Suprapubic skin (tissue), 4 donors: ENCODE data around the gene DAAM1.

ENCODE experiments used
- EP300 ChIP-seq: sonication (generic); formaldehyde crosslinking; IDR thresholded peaks from one replicate; pipeline ENCODE4 v1.6.1; 2017; ENCODE audit warnings: antibody characterized with exemption
- POLR2A ChIP-seq, 2 donors: fragments of 450-650 bp; IDR thresholded peaks; one replicate each; pipeline ENCODE4 v1.6.1; 2017; ENCODE audit warnings: antibody characterized with exemption in 2 of 2, mild to moderate bottlenecking in 2 of 2, moderate library complexity in 2 of 2
- POLR2AphosphoS5 ChIP-seq, 3 donors: sonication (generic); formaldehyde crosslinking; IDR thresholded peaks; one replicate each; pipeline ENCODE4 v1.6.1; 2017; ENCODE audit warnings: antibody characterized with exemption in 3 of 3
- TF ChIP-seq, protein P1 (sequence below), 2 donors: fragments of 200-600 bp in 1 of 2; fragments of 450-650 bp in 1 of 2; sonication (generic) in 1 of 2; IDR thresholded peaks; one replicate each; pipeline ENCODE4 v1.5.1; 2016 to 2019; ENCODE audit warnings: antibody characterized with exemption in 2 of 2, mild to moderate bottlenecking in 1 of 2, moderate library complexity in 1 of 2

DNA sequence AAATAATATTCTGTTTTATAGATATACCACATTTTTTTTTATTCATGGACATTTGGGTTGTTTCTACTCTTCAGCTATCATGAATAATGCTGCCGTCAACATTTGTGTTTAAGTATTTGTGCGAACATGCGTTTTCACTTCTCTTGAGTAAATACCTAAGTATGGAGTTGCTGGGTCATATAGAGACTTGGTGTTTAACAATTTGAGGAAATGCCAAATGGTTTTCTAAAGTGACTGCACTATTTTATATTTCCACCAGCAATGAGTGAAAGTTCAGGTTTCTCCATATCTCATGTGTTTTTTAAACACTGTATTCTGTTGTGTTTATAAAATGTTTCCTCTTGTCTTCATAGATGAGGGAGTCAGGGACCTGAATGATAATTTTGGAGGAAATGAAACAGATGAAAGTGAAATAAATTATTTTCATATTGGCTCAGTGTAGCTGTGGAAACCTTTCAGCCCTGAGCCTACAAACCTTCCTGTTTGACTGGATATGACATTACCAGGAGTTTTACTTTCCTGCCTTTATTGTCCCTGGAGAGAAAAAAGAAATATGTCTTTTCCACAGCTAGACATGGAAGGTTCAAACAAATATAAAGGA is 26.3 kb downstream of the DAAM1 start:
- TF ChIP-seq, protein P1, sequence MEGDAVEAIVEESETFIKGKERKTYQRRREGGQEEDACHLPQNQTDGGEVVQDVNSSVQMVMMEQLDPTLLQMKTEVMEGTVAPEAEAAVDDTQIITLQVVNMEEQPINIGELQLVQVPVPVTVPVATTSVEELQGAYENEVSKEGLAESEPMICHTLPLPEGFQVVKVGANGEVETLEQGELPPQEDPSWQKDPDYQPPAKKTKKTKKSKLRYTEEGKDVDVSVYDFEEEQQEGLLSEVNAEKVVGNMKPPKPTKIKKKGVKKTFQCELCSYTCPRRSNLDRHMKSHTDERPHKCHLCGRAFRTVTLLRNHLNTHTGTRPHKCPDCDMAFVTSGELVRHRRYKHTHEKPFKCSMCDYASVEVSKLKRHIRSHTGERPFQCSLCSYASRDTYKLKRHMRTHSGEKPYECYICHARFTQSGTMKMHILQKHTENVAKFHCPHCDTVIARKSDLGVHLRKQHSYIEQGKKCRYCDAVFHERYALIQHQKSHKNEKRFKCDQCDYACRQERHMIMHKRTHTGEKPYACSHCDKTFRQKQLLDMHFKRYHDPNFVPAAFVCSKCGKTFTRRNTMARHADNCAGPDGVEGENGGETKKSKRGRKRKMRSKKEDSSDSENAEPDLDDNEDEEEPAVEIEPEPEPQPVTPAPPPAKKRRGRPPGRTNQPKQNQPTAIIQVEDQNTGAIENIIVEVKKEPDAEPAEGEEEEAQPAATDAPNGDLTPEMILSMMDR (IDR thresholded peaks at IDR 0.05), result no peak
- TF ChIP-seq POLR2A (IDR thresholded peaks at IDR 0.05), result no peak
- TF ChIP-seq POLR2AphosphoS5 (IDR thresholded peaks at IDR 0.05), result no peak
- TF ChIP-seq EP300, result no peak
